GM12878 (cell line): Measurements from ENCODE around the gene ABCB8. TPM values are rescaled to one million over a fixed set of nuclear protein-coding genes. Genes with fewer than 3 reads are reported as not detected.
A peak's percentile ranks its signal among the peaks of the same experiment; 100 is the strongest.

Experiments
- ATAC-seq: fragments of 200-7000 bp; cut with Tn5 transposase; 3 replicates; pipeline ENCODE4 v1.9.1; 2020; ENCODE audit warnings: mild to moderate bottlenecking, moderate library complexity
- BruUV-seq: library from RNA; stranded (reverse); fragments of 400-500 nt; replicated peaks from 2 replicates; lab custom pipeline; 2021; lab: Mats Ljungman, UMichigan
- CTCF ChIA-PET: fragments of 300-600 bp; sonication (Branson Sonifier 250); formaldehyde crosslinking; extraction: SDS; loops from one replicate; lab custom pipeline; 2021; ENCODE audit warnings: inconsistent platforms; lab: Yijun Ruan, JAX
- POLR2A ChIA-PET: fragments of 350-600 bp; formaldehyde crosslinking; extraction: SDS; loops from one replicate; lab custom pipeline; 2021; ENCODE audit warnings: inconsistent platforms; lab: Charles Lee
- RAD21 ChIA-PET: fragments of 300-600 bp; sonication (Branson Sonifier 250); formaldehyde crosslinking; loops from one replicate; lab custom pipeline; 2023; ENCODE audit warnings: antibody characterized with exemption; ENCODE audit not compliant: unreplicated experiment; lab: Charles Lee
- SMC1A ChIA-PET: fragments of 300-600 bp; sonication (Branson Sonifier 250); formaldehyde crosslinking; loops from one replicate; lab custom pipeline; 2023; ENCODE audit not compliant: unreplicated experiment, uncharacterized antibody; lab: Charles Lee
- DNase-seq: peaks from one replicate; pipeline ENCODE4 v3.0.0-alpha.2; 2011; ENCODE audit warnings: low read depth, low spot score
- FAIRE-seq: peaks from 3 replicates; lab custom pipeline; 2011; peaks lifted over from hg19 to GRCh38; lab: Jason Lieb, UNC
- H2AFZ ChIP-seq: 2 replicates; pipeline ENCODE4 v1.6.0; 2011; ENCODE audit warnings: low read depth, low read length, control low read depth; ENCODE audit not compliant: control insufficient read depth
- H3K27ac ChIP-seq: 2 replicates; pipeline ENCODE4 v1.5.1; 2011; ENCODE audit warnings: control low read depth; ENCODE audit not compliant: control insufficient read depth, insufficient read depth
- H3K27me3 ChIP-seq, 2 experiments: replicated peaks in 1 of 2; 2 replicates each; pipeline versions ENCODE4 v1.6.0 to v1.6.1; 2011; ENCODE audit warnings: low read length in 1 of 2; ENCODE audit not compliant: control insufficient read depth in 2 of 2, insufficient read depth in 2 of 2
- H3K36me3 ChIP-seq, 2 experiments: 2 replicates each; pipeline ENCODE4 v1.5.1; 2011; ENCODE audit warnings: low read length in 1 of 2; ENCODE audit not compliant: control insufficient read depth in 2 of 2, insufficient read depth in 2 of 2
- H3K4me1 ChIP-seq: 2 replicates; pipeline ENCODE4 v1.6.1; 2011; ENCODE audit warnings: mild to moderate bottlenecking, low read length, moderate library complexity, mixed read lengths; ENCODE audit not compliant: control insufficient read depth, insufficient read depth
- H3K4me2 ChIP-seq: 2 replicates; pipeline ENCODE4 v1.6.0; 2011; ENCODE audit warnings: control low read depth; ENCODE audit not compliant: control insufficient read depth, insufficient read depth
- H3K4me3 ChIP-seq: fragments of 200-600 bp; sonication (generic); 2 replicates; pipeline ENCODE4 v1.5.1; 2016
- H3K79me2 ChIP-seq: 2 replicates; pipeline ENCODE4 v1.6.0; 2011; ENCODE audit warnings: low read length; ENCODE audit not compliant: control insufficient read depth, insufficient read depth
- H3K9ac ChIP-seq: 2 replicates; pipeline ENCODE4 v1.8.0; 2011; ENCODE audit warnings: low read length, control low read depth, mixed read lengths; ENCODE audit not compliant: control insufficient read depth, insufficient read depth
- H3K9me3 ChIP-seq: replicated peaks from 3 replicates; pipeline ENCODE4 v1.5.1; 2011; ENCODE audit warnings: mild to moderate bottlenecking, low read length; ENCODE audit not compliant: control insufficient read depth, insufficient read depth
- H4K20me1 ChIP-seq: 2 replicates; pipeline ENCODE4 v1.6.0; 2011; ENCODE audit not compliant: control insufficient read depth, insufficient read depth
- CUX1 ChIP-seq: IDR thresholded peaks from 2 replicates; pipeline ENCODE4 v1.6.1; 2012; ENCODE audit warnings: improper control_type of control experiment, low read depth, low read length; ENCODE audit not compliant: insufficient replicate concordance
- EGR1 ChIP-seq, 2 experiments: IDR thresholded peaks; 1 replicate in 1 of 2; 2 replicates in 1 of 2; pipeline ENCODE4 v1.6.1; 2011 to 2012; ENCODE audit warnings: low read depth in 2 of 2, low read length in 2 of 2, borderline replicate concordance in 1 of 2, mild to moderate bottlenecking in 1 of 2, moderate library complexity in 1 of 2
- ETV6 ChIP-seq, 2 experiments: fragments of 450-650 bp in 1 of 2; IDR thresholded peaks in 1 of 2; conservative IDR thresholded peaks in 1 of 2; 2 replicates each; pipeline ENCODE4 v1.6.1; 2014; ENCODE audit warnings: antibody characterized with exemption in 1 of 2, borderline replicate concordance in 1 of 2, low read depth in 1 of 2, mild to moderate bottlenecking in 1 of 2, moderate library complexity in 1 of 2
- GATAD2B ChIP-seq: fragments of 450-650 bp; conservative IDR thresholded peaks from 2 replicates; pipeline ENCODE4 v1.6.1; 2017; ENCODE audit warnings: low read depth, mild to moderate bottlenecking, moderate library complexity
- POLR2AphosphoS5 ChIP-seq: IDR thresholded peaks from 2 replicates; pipeline ENCODE4 v1.6.1; 2011; ENCODE audit warnings: mild to moderate bottlenecking, low read length, inconsistent platforms
- RAD21 ChIP-seq: IDR thresholded peaks from 2 replicates; pipeline ENCODE4 v1.6.1; 2011; ENCODE audit warnings: mild to moderate bottlenecking, low read depth, low read length, moderate library complexity; ENCODE audit not compliant: insufficient read depth
- SREBF2 ChIP-seq: IDR thresholded peaks from 2 replicates; pipeline ENCODE4 v1.6.1; 2012; ENCODE audit warnings: mild to moderate bottlenecking, low read length
- STAT3 ChIP-seq: IDR thresholded peaks from 2 replicates; pipeline ENCODE4 v1.6.1; 2011; ENCODE audit warnings: low read depth, low read length, improper control_type of control experiment
- ZNF207 ChIP-seq: fragments of 450-650 bp; IDR thresholded peaks from 2 replicates; pipeline ENCODE4 v1.6.1; 2014; ENCODE audit warnings: antibody characterized with exemption, mild to moderate bottlenecking, borderline replicate concordance
- ZSCAN29 ChIP-seq: fragments of 450-650 bp; IDR thresholded peaks from 2 replicates; pipeline ENCODE4 v1.6.1; 2017; ENCODE audit warnings: mild to moderate bottlenecking, moderate library complexity
- WGBS: methylation state at CpG from one replicate; pipeline ENCODE4 v1.1.6; 2016; ENCODE audit warnings: low lambda C conversion rate; ENCODE audit not compliant: insufficient replicate concordance, insufficient coverage; ENCODE audit errors: missing lambda C conversion rate; 5-methylcytosine and 5-hydroxymethylcytosine counted together
- in situ Hi-C: fragments of 300-500 bp; cut with MboI; formaldehyde crosslinking; loops from 9 replicates; pipeline ENCODE4 v1.14.3; 2018; ENCODE audit warnings: mixed read lengths
- intact Hi-C: fragments of 100-400 bp; cut with micrococcal nuclease; formaldehyde crosslinking; loops from one replicate; pipeline ENCODE4 v1.14.2; 2022; ENCODE audit not compliant: unreplicated experiment
- polyA plus RNA-seq, 11 experiments: library from polyadenylated mRNA; depleted of rRNA in 4 of 11; unstranded in 6 of 11; stranded (reverse) in 5 of 11; fragments of >200 nt; fragmentation: Nextera tagmentation in 4 of 11; fragmentation: Illumina TruSeq in 1 of 11; extraction: Ambion mirVana in 4 of 11; extraction: Trizol in 1 of 11; gene quantifications; 1 replicate in 1 of 11; 2 replicates in 10 of 11; pipeline versions ENCODE4 v1.2.1 to v1.2.3, GENCODE V29; 2011 to 2016; ENCODE audit warnings: inconsistent platforms in 2 of 11, missing spikeins in 2 of 11, low read depth in 1 of 11
- total RNA-seq, 4 experiments: library from RNA; depleted of rRNA in 3 of 4; stranded (reverse); fragments of >200 nt in 3 of 4; fragmentation: Illumina TruSeq in 1 of 4; extraction: Trizol in 1 of 4; gene quantifications; 2 replicates each; pipeline versions ENCODE4 v1.2.1 to v1.2.3, GENCODE V29; 2013 to 2021

ABCB8 gene
- total and polyA plus RNA-seq, 10 of the 15 experiments (the other 5 are each of a cell fraction or from before 2014, with no cell fraction given) = 0.77 to 34.8 (median 18.9) TPM

DNA sequence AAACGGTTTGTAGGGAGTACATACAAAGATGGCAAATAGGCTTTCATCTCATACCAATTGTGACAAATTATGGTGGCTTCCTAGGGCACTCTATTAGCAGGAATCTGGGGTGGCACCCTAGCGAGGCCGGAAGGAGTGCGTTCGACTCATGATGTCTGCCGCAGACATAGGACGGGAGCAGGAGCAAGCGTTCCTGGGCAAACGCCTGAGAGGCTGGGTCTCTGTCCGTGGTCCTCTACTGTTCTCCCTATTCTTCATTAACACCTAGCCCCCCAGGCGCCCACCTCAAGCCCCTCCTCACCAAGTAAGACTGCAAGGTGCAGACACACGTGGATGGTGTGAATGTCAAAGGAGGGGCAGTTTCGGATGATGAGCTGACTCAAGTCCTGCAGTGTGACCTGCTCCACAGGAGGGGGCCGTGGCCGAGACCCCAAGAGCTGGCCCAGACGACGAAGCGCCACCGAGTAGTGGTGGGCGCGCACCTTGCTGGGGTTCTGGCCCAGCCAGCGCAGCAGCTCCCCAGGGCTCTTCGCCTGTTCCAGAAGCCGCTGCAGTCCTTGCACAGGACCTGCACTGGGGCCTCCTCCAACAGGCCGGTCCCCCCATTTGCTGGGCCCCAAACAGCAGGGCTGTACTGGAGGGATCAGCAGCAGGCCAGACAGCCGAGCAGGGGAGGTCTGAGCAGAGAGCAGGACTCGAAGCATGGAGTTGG lies 51.1 kb downstream of the ABCB8 start:
- BruUV-seq = no TSS peak
- no peak for ATAC-seq
- Histone ChIP-seq H3K27ac (peak overlapping the region; percentile 90; the same call in 1 of the 2 replicates), H4K20me1 (no peaks in the 10 kb centered on the region; the same call in 1 of the 2 replicates), H3K36me3 (peaks cover 0 to 15% of the 10 kb centered on the region in 2 experiments; a peak in 3 of 4 replicates), H3K79me2 (peaks cover 39% of the 10 kb centered on the region), H3K4me1 (peaks cover 23% of the 10 kb centered on the region), H2AFZ (no peak overlapping the region), H3K27me3 (no peaks in the 10 kb centered on the region), H3K9ac (peak overlapping the region; percentile 96), H3K4me3 (peak overlapping the region; percentile 83), H3K4me2 (peak overlapping the region; percentile 100), H3K9me3 (no peaks in the 10 kb centered on the region)
- SMC1A ChIA-PET = no interaction called here
- no peak for DNase-seq
- WGBS = 92% methylated on average over 21 of the region's 27 CpGs
- intact Hi-C loops (no loop called here), in situ Hi-C loops (no loop called here)
- RAD21 ChIA-PET = no interaction called here
- no peak for TF ChIP-seq RAD21
- TF ChIP-seq ZNF207 = no peak
- TF ChIP-seq ZSCAN29 = no peak
- no peak for TF ChIP-seq GATAD2B
- no peak for TF ChIP-seq CUX1
- TF ChIP-seq STAT3 = no peak
- TF ChIP-seq SREBF2 = no peak
- TF ChIP-seq ETV6 (conservative IDR thresholded peaks at IDR 0.05 in 1 of 2, IDR thresholded peaks at IDR 0.05 in 1 of 2; ENCODE audit: borderline replicate concordance in 1 of 2, low read depth in 1 of 2) = no peak
- no peak for TF ChIP-seq POLR2AphosphoS5
- TF ChIP-seq EGR1 (IDR thresholded peaks at IDR 0.05; ENCODE audit: borderline replicate concordance in 1 of 2, low read depth in 2 of 2, low read length in 2 of 2) = no peak
- CTCF ChIA-PET = no interaction called here
- no peak for FAIRE-seq
- POLR2A ChIA-PET = no interaction called here
